ENCODE data around the gene MYLK2. TPM values are rescaled to one million over a fixed set of nuclear protein-coding genes. Genes with fewer than 3 reads are reported as not detected.

MYLK2 gene
- total and polyA plus RNA-seq, 10 of the 15 experiments (the other 5 are each of a cell fraction or from before 2014, with no cell fraction given): 0.04 to 0.67 (median 0.18) TPM; not detected in 1

- Histone ChIP-seq H3K27me3 (replicated peaks in 1 of 2; ENCODE audit: control insufficient read depth in 2 of 2, insufficient read depth in 2 of 2, low read length in 1 of 2) (peaks cover 6 to 13% of the 10 kb centered on the region in 2 experiments), H3K27ac (ENCODE audit: control insufficient read depth, insufficient read depth) (no peak overlapping the region), H4K20me1 (ENCODE audit: control insufficient read depth, insufficient read depth) (no peaks in the 10 kb centered on the region), H2AFZ (ENCODE audit: control insufficient read depth, low read depth, low read length) (peak overlapping the region; percentile 28), H3K4me3 (peak overlapping the region; percentile 41; the same call in 1 of the 2 replicates), H3K4me2 (ENCODE audit: control insufficient read depth, insufficient read depth) (peak overlapping the region; percentile 69), H3K9me3 (replicated peaks; ENCODE audit: control insufficient read depth, insufficient read depth, low read length) (no peaks in the 10 kb centered on the region), H3K9ac (ENCODE audit: control insufficient read depth, insufficient read depth, low read length) (peak overlapping the region; percentile 31; the same call in 1 of the 2 replicates), H3K79me2 (ENCODE audit: control insufficient read depth, insufficient read depth, low read length) (no peaks in the 10 kb centered on the region), H3K36me3 (ENCODE audit: control insufficient read depth in 2 of 2, insufficient read depth in 2 of 2, low read length in 1 of 2) (no peaks in the 10 kb centered on the region), H3K4me1 (ENCODE audit: control insufficient read depth, insufficient read depth, low read length) (peaks cover 13% of the 10 kb centered on the region)
- no peak for DNase-seq (ENCODE audit: low read depth, low spot score)
- RAD21 ChIA-PET (ENCODE audit: unreplicated experiment): interaction anchor here (0.9 to 2.0 kb wide), 6 partner anchors 9 to 81 kb away, joined by 3 to 7 read pairs (median 4); partner anchors contain the start of gene PDRG1
- CTCF ChIA-PET: interaction anchor here (0.9 to 4.0 kb wide), 8 partner anchors 16 to 163 kb away, joined by 3 to 26 read pairs (median 6); partner anchors contain the start of gene PDRG1
- WGBS (ENCODE audit: insufficient coverage, insufficient replicate concordance, low lambda C conversion rate, missing lambda C conversion rate): 6% methylated on average over 22 of the region's 24 CpGs
- POLR2A ChIA-PET: interaction anchor here (0.5 to 6.1 kb wide), 10 partner anchors 9 to 614 kb away, joined by 3 to 31 read pairs (median 6); no protein-coding TSS in a partner anchor
- SMC1A ChIA-PET (ENCODE audit: uncharacterized antibody, unreplicated experiment): interaction anchor here (0.6 to 4.2 kb wide), 8 partner anchors 8 to 81 kb away, joined by 3 to 16 read pairs (median 7); partner anchors contain the start of gene PDRG1
- peak; percentile 57 for ATAC-seq
- in situ Hi-C loops (cut with MboI) (no loop called here), intact Hi-C loops (cut with micrococcal nuclease; ENCODE audit: unreplicated experiment) (no loop called here)
- TSS peak; percentile 74 for BruUV-seq (replicated peaks)
- FAIRE-seq: no peak
- TF ChIP-seq E2F8 (IDR thresholded peaks at IDR 0.05; ENCODE audit: low read depth, partially characterized antibody) (peak; percentile 51), STAT1 (conservative IDR thresholded peaks at IDR 0.05) (no peak), SIN3A (IDR thresholded peaks at IDR 0.05; ENCODE audit: low read depth, low read length) (no peak), RUNX3 (IDR thresholded peaks at IDR 0.05; ENCODE audit: low read length) (no peak), TARDBP (IDR thresholded peaks at IDR 0.05; ENCODE audit: borderline replicate concordance) (no peak), NRF1 (conservative IDR thresholded peaks at IDR 0.05; ENCODE audit: low read depth, low read length) (no peak), BCL3 (IDR thresholded peaks at IDR 0.05; ENCODE audit: borderline replicate concordance, insufficient read depth, low read depth, low read length, poor library complexity, severe bottlenecking) (no peak), IKZF2 (IDR thresholded peaks at IDR 0.05) (peak; percentile 56 to 60; a peak in 3 of 4 replicates), TCF3 (IDR thresholded peaks at IDR 0.05; ENCODE audit: borderline replicate concordance, insufficient read depth, low read depth, low read length) (no peak), RELB (IDR thresholded peaks at IDR 0.05; ENCODE audit: low read depth) (0 out of 2 replicates have a peak, but pooled peaks have one; percentile 40), NFXL1 (IDR thresholded peaks at IDR 0.05; ENCODE audit: borderline replicate concordance) (no peak), IKZF1 (conservative IDR thresholded peaks at IDR 0.05) (no peak; the same call in 1 of the 2 replicates), RAD21 (IDR thresholded peaks at IDR 0.05; ENCODE audit: insufficient read depth, low read depth, low read length) (no peak), NR2C1 (IDR thresholded peaks at IDR 0.05) (peak; percentile 65), NFYB (IDR thresholded peaks at IDR 0.05; ENCODE audit: insufficient read depth, low read depth, low read length) (no peak), ATF3 (IDR thresholded peaks at IDR 0.05; ENCODE audit: borderline replicate concordance, extremely low read depth, low read depth, low read length) (no peak)
Measured at GRCh38 chr20:31870726-31871617, 51.8 kb downstream of the MYLK2 start.

Measured in GM12878 (cell line).